Activated naive CD4-positive, alpha-beta T cell treated with anti-CD3 and anti-CD28 coated beads, Interleukin-2, amount 10 ng/mL, durations not matched to agents 7 days and 5 days (primary cell): ENCODE measurements around the gene VWA1.
"Not testable (repeated sequence)": the region's sequence is repeated elsewhere in the genome, so short reads cannot be mapped to it uniquely, and the experiment has no call there.

Experiments used
- CTCF ChIA-PET: fragments of 350-600 bp; sonication (Branson Sonifier 250); formaldehyde crosslinking; loops from one replicate; lab custom pipeline; 2021; ENCODE audit warnings: antibody characterized with exemption; lab: Charles Lee
- DNase-seq: peaks from one replicate; pipeline ENCODE4 v3.0.0-alpha.2; 2020
- H3K27ac Mint-ChIP-seq: one replicate; pipeline ENCODE4 v1.8.0; 2021; ENCODE audit warnings: mild to moderate bottlenecking, moderate library complexity, mixed read lengths
- H3K27me3 Mint-ChIP-seq: one replicate; pipeline ENCODE4 v1.8.0; 2021; ENCODE audit warnings: mild to moderate bottlenecking, mixed read lengths
- H3K36me3 Mint-ChIP-seq: one replicate; pipeline ENCODE4 v1.8.0; 2021; ENCODE audit warnings: mixed read lengths
- H3K4me1 Mint-ChIP-seq: one replicate; pipeline ENCODE4 v1.8.0; 2021; ENCODE audit warnings: mixed read lengths
- H3K4me3 Mint-ChIP-seq: one replicate; pipeline ENCODE4 v1.8.0; 2021; ENCODE audit warnings: mild to moderate bottlenecking, moderate library complexity, mixed read lengths
- H3K9me3 Mint-ChIP-seq: one replicate; pipeline ENCODE4 v1.8.0; 2021; ENCODE audit warnings: mixed read lengths

Gene VWA1

DNA sequence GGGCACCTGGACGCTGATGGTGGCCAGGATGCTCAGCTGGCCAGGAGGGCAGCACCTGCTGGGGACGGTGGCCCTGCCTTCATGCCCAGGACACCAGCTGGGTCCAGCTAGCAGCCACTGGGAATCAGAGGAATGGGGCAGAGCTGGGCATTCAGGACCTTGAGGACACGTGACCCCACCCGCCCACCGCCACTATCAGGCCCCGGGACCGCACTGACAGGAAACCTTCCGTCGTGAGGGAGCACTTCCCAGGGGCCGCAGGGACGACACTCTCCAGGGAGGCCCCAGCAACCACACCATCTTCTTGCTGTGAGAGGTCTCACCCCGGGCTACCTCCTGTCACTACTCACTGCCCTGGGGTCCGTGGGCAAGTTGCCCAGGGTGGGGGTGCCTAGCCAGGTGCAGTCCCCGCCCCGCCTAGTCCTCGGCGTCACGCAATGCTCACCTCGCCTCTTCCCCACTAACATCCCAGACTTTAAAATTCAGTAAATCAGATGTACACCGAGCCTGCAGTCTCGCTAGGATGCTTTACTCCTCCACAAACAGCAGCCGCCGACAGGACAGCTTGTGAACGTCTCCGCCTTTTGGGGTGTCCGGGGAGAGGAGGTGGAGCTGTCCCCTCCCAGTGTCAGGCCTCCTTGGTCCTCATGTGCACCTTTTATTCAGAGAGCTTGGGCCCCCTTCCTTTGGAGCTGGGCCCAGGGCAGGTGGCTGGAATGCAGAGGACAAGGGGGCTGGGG, 4.9 kb downstream of the VWA1 start:
- Mint-ChIP-seq H3K27me3 (peaks cover 48% of the 10 kb centered on the region), H3K4me3 (no peak overlapping the region), H3K36me3 (no peaks in the 10 kb centered on the region), H3K4me1 (peaks cover 4% of the 10 kb centered on the region), H3K27ac (no peak overlapping the region), H3K9me3 (no peaks in the 10 kb centered on the region)
- CTCF ChIA-PET = interaction anchor here (0.8 to 2.8 kb wide), 11 partner anchors 9 to 69 kb away, joined by 3 to 10 read pairs (median 4); partner anchors contain the start of gene ATAD3C
- DNase-seq = no peak

GRCh38 chr1:1441002-1441888, 5.8 kb downstream of the VWA1 start:
- Mint-ChIP-seq H3K27ac (no peak overlapping the region), H3K4me1 (peaks cover 2% of the 10 kb centered on the region), H3K36me3 (no peaks in the 10 kb centered on the region), H3K4me3 (no peak overlapping the region), H3K9me3 (no peaks in the 10 kb centered on the region), H3K27me3 (peaks cover 43% of the 10 kb centered on the region)
- DNase-seq = peak; percentile 67
- CTCF ChIA-PET = interaction anchor here (0.8 to 2.8 kb wide), 11 partner anchors 9 to 95 kb away, joined by 3 to 10 read pairs (median 4); partner anchors contain the start of gene ATAD3C

GRCh38 chr1:1442069-1442770, 6.7 kb downstream of the VWA1 start:
- Mint-ChIP-seq H3K4me3 (no peak overlapping the region), H3K36me3 (no peaks in the 10 kb centered on the region), H3K9me3 (no peaks in the 10 kb centered on the region), H3K4me1 (no peaks in the 10 kb centered on the region), H3K27ac (no peak overlapping the region), H3K27me3 (peaks cover 33% of the 10 kb centered on the region)
- no peak for DNase-seq
- CTCF ChIA-PET = interaction anchor here (1.4 to 2.8 kb wide), 3 partner anchors 11 to 44 kb away, joined by 3 to 10 read pairs (median 9); no protein-coding TSS in a partner anchor

DNA sequence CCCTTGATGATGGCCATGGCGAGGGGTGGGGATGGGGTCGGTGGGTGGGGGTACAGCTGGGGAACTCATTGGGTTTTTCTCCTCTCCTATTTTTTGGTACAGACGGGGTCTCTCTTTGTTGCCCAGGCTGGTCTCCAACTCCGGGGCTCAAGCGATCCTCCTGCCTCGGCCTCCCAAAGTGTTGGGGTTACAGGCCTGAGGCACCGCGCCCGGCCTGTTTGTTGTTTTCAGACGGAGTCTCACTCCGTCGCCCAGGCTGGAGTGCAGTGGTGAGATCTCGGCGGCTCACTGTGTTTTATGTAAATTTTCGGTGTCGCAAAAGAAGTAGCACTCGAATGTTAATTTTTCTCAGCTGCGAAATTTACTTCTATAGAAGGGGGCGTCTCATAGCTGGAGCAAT, 11.1 kb downstream of the VWA1 start:
- H3K27ac Mint-ChIP-seq, H3K36me3 Mint-ChIP-seq, CTCF ChIA-PET, H3K4me3 Mint-ChIP-seq, H3K4me1 Mint-ChIP-seq, DNase-seq, H3K9me3 Mint-ChIP-seq: not testable (repeated sequence)
- H3K27me3 Mint-ChIP-seq = peaks cover 13% of the 10 kb centered on the region

DNA sequence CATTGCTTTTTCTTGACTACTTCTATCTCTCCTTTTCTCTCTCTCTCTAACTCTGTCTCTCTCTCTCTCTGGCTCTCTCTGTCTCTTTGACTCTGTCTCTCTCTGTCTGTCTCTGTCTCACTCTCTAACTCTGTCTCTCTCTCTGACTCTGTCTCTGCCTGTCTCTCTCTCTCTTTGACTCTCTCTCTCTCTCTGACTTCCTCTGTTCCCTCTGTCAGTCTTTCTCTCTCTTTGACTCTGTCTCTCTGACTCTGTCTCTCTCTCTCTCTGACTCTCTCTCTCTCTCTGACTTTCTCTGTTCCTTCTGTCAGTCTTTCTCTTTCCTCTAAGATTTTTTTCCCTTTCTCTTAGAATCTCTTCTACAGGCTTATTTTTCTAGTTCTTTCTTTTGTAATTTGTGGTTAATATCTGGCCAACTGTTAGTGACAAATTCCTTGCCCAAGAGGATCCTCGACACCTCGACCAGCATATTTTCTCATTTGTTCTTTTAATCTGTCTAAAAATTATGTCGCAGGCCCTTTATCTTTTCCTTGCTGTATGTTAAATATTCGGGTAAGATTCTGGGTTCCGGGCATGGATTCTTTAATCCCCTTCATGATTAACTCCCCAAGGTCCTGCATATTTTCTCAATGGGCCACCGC, 13.7 kb downstream of the VWA1 start, which contains the start of gene ATAD3C:
TSS of gene ATAD3C (plus strand) at position 591 of the 641 bp plus-strand sequence. CDS start 995 bp downstream, outside the sequence.
- no peak within 1 kb of the TSS for H3K27ac Mint-ChIP-seq
- DNase-seq = no peak
- no peaks in the 10 kb centered on the region for H3K36me3 Mint-ChIP-seq
- CTCF ChIA-PET = interaction anchor here (1.1 kb wide), 1 partner anchor 8 kb away, joined by 4 read pairs; no protein-coding TSS in a partner anchor
- no peak within 1 kb of the TSS for H3K4me3 Mint-ChIP-seq
- no peaks in the 10 kb centered on the region for H3K4me1 Mint-ChIP-seq
- H3K9me3 Mint-ChIP-seq = no peaks in the 10 kb centered on the region
- peaks cover 11% of the 10 kb centered on the region for H3K27me3 Mint-ChIP-seq

DNA sequence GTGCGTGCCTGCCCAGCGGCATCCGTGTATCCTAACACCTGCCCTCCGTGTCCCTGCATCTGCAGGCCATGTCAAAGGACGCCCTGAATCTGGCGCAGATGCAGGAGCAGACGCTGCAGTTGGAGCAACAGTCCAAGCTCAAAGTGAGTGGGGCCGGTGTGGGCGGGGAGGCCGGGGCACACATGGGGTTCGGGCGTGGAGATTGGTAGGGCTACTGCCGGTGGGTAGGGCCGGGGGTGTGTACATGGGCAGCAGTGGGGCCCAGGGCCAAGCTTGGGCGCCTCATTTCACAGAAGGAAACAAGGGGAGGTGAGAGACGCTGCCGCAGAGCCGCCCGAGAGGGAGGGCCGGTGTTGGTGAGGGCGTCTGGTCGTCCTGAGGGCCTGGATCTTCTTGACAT, 15.1 kb downstream of the VWA1 start:
- H3K27ac Mint-ChIP-seq, H3K4me1 Mint-ChIP-seq, H3K36me3 Mint-ChIP-seq, DNase-seq, CTCF ChIA-PET, H3K9me3 Mint-ChIP-seq, H3K4me3 Mint-ChIP-seq: not testable (repeated sequence)
- peaks cover 10% of the 10 kb centered on the region for H3K27me3 Mint-ChIP-seq

DNA sequence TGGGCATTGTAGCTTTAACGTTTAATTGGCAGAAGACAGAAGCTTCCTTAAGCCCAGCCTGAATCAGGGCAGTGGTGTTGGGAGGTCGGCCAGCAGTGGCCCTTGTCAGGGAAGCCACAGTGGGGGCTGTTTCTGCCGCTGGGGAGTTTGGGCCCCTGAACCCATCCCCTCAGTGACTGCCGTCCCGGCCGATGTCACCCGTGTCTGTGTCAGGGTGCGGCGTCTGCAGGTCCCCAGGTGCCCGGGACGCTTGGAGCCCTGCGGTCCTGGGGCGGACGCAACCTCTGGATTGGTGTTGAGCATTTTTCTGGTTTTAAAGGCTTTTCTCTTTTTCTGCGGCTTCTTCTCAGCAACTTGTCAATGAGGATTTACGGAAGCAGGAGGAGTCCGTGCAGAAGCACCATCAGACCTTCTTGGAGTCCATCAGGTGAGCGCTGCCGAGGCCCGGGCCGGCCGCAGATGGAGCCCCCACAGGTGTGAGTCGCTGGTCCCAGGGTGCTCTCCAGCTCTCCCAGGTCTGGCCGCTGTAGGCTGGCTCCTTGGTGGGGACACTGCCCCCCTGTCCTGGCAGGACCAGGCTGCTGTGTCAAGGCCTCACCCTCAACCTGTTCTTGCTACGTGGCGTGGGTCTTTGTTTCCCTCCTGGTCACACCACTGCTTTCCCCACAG, 16.3 kb downstream of the VWA1 start:
- Mint-ChIP-seq H3K27ac (no peak overlapping the region), H3K4me3 (no peak overlapping the region), H3K4me1 (no peaks in the 10 kb centered on the region), H3K27me3 (peaks cover 10% of the 10 kb centered on the region), H3K36me3 (no peaks in the 10 kb centered on the region), H3K9me3 (no peaks in the 10 kb centered on the region)
- CTCF ChIA-PET = no interaction called here
- no peak for DNase-seq

DNA sequence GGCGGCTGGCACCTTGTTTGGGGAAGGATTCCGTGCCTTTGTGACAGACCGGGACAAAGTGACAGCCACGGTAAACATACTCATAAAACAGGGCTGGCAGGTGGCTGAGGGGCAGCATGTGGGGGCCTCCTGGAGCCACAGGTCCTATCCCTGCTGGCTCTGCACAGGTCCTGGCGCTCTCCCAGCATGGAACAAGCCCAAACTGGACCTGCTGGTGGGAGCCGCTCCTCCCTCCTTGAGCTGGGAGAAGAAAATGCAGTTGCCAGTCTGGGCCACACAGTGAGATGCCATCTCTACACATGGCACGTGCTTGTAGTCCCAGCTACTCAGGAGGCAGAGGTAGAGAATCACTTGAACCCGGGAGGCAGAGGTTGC, 16.9 kb downstream of the VWA1 start:
- H3K27me3 Mint-ChIP-seq = peaks cover 10% of the 10 kb centered on the region
- H3K36me3 Mint-ChIP-seq, DNase-seq, H3K4me3 Mint-ChIP-seq, CTCF ChIA-PET, H3K27ac Mint-ChIP-seq, H3K9me3 Mint-ChIP-seq, H3K4me1 Mint-ChIP-seq: not testable (repeated sequence)

GRCh38 chr1:1452882-1453281, 17.4 kb downstream of the VWA1 start:
- Mint-ChIP-seq H3K9me3 (no peaks in the 10 kb centered on the region), H3K4me1 (no peaks in the 10 kb centered on the region), H3K27me3 (peaks cover 10% of the 10 kb centered on the region), H3K4me3 (no peak overlapping the region), H3K27ac (no peak overlapping the region), H3K36me3 (no peaks in the 10 kb centered on the region)
- CTCF ChIA-PET = no interaction called here
- no peak for DNase-seq

- H3K36me3 Mint-ChIP-seq, H3K9me3 Mint-ChIP-seq, H3K27ac Mint-ChIP-seq, H3K27me3 Mint-ChIP-seq, H3K4me1 Mint-ChIP-seq, H3K4me3 Mint-ChIP-seq, DNase-seq, CTCF ChIA-PET: not testable (repeated sequence)
Measured at GRCh38 chr1:1454286-1455056, 19.0 kb downstream of the VWA1 start.

DNA sequence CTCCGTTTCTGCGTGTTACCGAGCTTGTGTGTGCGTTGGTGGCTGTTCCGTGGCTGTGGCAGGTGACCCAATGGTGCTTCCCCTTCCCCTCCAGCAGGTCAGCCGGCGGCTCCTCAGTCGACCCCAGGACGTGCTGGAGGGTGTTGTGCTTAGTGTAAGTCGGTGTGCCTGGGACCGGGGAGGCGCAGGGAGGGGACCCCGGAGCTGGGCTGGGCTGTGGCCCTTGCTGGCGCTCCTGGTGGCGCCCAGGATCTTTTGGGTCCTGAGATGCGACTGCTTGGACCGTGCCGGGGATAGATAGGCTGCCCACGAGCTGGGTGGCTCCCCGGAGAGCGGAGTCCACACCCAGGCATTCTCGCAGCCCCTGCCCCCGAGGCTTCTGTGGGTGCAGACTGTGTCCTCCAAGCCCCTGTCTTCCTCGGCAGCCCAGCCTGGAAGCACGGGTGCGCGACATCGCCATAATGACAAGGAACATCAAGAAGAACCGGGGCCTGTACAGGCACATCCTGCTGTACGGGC, 19.9 kb downstream of the VWA1 start:
- Mint-ChIP-seq H3K9me3 (no peaks in the 10 kb centered on the region), H3K27ac (no peak overlapping the region), H3K4me3 (no peak overlapping the region), H3K27me3 (peaks cover 7% of the 10 kb centered on the region), H3K36me3 (no peaks in the 10 kb centered on the region), H3K4me1 (no peaks in the 10 kb centered on the region)
- DNase-seq = no peak
- CTCF ChIA-PET = no interaction called here

DNA sequence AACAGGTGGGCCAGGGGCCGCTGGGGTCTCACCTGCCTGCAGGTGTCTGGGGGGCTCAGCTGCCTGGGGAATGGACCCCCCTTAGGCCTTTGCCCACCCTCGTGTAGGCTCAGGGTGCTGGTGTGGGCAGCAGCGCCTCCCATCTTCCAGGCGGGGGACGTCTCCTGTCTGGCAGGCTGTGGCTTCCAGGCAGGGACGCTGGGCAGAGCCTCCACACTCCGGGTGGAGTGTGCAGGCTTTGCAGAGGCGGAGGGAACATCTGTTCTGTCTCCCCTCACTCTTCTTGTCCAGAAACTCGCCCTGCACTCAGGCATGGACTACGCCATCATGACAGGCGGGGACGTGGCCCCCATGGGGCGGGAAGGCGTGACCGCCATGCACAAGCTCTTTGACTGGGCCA, 20.4 kb downstream of the VWA1 start:
- CTCF ChIA-PET, H3K4me1 Mint-ChIP-seq, H3K4me3 Mint-ChIP-seq, H3K9me3 Mint-ChIP-seq, DNase-seq, H3K36me3 Mint-ChIP-seq, H3K27me3 Mint-ChIP-seq, H3K27ac Mint-ChIP-seq: not testable (repeated sequence)
